SW 1271 (cell line): Measurements from ENCODE around the gene RING1.
A peak's percentile ranks its signal among the peaks of the same experiment; 100 is the strongest.
"Not testable (repeated sequence)": the region's sequence is repeated elsewhere in the genome, so short reads cannot be mapped to it uniquely, and the experiment has no call there.

Experiments used
- DNase-seq, 2 experiments: peaks; one replicate each; lab custom pipeline; 2025; lab: John Stamatoyannopoulos, UW

The RING1 gene

GRCh38 chr6:33206027-33206863, 2.1 kb upstream of the RING1 start:
- no peak for DNase-seq

DNA sequence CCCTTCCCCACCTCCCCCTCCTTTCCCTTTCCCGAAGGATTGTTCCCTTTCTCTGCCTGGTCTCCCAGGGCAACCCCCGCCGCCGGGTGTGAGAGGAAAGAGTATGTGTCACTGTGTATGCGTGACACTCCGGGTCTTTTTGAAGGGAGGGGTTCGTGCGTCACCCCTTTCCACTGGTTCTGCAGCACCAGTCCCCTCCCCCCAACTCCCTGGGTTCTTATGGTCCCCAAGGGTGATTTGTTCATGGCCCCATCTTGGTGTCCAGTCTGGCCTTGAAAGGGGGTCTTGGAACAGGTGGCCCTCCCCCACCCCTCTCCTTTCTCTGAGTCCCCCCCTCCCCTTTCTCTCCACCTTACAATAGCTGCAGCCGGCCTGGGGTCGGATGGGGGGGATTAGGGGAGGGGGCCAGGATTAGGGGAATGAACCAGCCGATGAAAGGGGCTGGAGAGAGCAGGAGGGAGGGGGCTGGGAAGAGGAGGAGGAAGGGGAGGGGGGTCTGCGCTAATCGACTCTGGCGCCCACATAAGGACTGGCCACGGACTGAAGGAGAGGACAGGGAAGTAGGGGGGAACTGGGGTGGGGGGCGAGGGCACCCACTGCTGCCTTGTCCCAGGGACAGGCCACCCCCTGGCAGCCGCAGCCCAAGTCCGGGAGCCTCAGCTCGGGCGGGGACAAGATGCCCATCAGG, 1.3 kb upstream of the RING1 start:
- DNase-seq, result no peak

DNA sequence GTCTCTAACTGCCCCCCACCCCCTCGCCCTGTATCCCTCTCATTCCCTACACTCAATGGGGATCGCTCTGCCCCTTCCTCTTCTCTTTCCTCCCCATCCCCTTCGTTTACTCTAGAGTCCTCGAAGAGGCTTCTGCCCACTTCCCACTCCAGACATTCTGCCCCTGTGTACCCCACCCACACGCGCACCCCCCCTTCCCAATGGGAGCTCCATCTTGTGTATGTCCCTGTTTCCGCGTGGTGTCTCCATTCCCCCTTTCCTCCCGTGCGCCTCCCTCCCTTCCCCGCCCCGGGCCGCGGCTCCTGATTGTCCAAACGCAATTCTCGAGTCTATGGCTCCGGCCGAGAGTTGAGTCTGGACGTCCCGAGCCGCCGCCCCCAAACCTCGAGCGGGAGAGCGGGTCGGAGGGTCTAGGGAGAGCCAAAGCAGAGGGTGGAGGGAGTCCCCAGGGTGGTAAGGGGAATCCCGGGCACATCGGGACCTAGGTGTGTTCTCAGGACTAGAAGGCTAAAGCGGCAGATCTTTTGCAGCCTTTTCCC, 679 bp upstream of the RING1 start:
- DNase-seq, result peak in 1 of 2 experiments; percentile 32

DNA sequence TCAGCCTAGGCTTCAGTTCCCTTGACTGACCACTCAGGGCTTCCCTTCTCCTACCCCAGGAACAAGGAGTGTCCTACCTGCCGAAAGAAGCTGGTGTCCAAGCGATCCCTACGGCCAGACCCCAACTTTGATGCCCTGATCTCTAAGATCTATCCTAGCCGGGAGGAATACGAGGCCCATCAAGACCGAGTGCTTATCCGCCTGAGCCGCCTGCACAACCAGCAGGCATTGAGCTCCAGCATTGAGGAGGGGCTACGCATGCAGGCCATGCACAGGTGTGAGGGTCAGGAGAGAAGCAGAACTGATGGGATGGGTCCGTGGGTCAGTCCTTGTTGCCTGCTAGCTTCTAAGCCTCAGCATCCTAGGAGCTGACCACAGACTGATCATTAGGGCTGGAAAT, 1.6 kb downstream of the RING1 start:
- no peak for DNase-seq

GRCh38 chr6:33211136-33211535, 2.8 kb downstream of the RING1 start:
- no peak for DNase-seq

DNA sequence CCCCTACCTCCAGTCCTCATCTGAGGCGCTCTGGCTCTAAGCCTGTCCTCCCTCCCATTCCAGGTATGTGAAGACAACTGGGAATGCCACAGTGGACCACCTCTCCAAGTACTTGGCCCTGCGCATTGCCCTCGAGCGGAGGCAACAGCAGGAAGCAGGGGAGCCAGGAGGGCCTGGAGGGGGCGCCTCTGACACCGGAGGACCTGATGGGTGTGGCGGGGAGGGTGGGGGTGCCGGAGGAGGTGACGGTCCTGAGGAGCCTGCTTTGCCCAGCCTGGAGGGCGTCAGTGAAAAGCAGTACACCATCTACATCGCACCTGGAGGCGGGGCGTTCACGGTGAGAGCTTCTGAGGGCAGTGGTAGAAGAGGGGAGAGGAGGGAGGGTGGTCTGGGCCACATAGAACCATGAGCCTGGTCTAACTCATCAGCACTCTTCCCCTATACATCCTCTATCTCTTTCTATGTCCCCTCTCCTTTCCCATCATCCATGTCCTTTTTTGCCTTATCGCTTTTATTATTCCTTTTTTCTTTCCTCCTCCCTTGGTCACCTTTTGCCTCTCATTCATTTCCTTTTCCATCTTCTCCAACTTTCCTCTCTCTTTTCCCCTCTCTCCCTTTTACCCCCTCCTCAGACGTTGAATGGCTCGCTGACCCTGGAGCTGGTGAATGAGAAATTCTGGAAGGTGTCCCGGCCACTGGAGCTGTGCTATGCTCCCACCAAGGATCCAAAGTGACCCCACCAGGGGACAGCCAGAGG, 3.5 kb downstream of the RING1 start:
- no peak for DNase-seq

- DNase-seq, result no peak
Observed at GRCh38 chr6:33212857-33213165, 4.5 kb downstream of the RING1 start.

DNA sequence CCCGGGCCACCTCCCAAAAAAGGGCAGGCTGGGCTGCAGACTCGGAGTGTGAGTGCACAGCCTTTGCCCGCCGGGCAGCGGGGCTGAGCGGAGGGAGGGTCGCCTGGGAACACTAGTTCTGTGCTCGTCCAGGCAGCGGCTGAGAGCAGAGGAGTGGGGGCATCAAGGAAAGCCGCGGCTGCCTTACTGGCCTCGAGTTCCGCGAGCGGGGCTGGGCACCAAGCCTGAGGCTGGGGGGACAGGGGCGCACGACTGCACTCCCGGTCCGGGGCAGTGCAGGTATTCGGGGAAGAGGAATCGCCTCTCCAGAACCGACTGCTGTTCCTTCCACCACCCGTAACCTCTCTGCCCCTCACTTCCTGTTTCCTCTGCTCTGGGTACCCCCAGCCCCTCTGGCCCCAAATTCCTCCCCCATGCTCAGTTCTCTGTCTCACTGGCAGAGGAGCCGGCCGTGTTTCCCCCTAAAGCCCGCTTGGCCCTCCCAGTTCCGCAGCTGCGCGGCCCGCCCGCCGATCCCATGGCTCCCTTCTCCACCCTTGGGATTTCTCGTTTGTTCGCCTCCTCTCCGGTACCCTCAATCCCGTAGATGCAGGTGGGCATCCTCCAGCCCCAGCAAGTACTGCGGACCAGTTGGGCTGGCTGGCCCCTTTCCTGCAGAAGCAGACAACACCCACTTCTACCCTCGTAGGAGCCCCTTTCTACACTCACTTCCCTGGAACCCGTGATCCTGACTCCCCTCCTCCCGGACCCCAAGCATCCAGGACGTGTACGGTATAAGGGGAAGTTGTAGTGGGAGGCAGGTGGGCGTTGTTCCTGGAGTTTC, 5.1 kb downstream of the RING1 start:
- DNase-seq, result no peak

GRCh38 chr6:33213989-33214335, 5.7 kb downstream of the RING1 start:
- DNase-seq, result no peak

DNA sequence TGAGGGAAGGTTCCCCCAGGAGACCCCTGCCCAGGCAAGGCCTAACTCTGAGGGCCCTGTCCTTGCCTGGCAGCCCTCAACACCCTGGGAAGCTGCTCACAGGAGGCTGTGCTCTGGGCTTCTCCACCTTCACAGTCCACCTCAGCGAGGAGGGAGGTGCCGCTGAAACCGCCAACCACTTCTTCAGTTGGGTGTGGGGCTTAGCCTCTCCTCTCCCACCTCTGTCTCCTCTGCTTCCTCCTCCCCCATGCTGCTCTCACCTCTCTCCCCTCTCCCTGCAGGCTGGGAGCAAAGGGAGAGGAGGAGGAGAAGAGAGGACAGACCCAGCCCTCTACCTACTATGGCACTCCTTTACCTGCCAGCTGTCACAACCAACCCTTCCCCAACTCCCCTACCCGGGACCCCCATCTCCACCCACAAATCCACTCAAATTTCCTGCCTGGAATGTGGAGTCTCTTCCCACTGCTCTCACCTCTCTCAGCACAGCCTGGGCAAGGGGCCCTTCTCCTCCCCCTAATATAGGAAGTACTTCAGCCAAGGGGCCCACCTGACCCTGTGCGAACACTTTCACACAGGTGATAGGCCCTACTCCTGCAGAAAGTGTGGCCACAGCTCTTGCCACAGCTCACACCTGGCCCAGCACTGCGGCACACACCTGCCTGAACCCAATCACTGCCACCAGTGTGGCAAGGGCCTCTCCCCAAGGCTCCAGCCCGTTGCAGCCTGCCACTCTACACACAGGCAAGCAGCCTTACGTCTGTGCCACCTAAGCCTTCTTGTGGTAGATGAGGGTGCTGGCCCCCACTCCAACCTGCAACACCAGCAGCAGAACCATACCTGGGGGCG, 7.2 kb downstream of the RING1 start:
- DNase-seq, result no peak

GRCh38 chr6:33216117-33216649, 7.9 kb downstream of the RING1 start:
- no peak for DNase-seq

DNA sequence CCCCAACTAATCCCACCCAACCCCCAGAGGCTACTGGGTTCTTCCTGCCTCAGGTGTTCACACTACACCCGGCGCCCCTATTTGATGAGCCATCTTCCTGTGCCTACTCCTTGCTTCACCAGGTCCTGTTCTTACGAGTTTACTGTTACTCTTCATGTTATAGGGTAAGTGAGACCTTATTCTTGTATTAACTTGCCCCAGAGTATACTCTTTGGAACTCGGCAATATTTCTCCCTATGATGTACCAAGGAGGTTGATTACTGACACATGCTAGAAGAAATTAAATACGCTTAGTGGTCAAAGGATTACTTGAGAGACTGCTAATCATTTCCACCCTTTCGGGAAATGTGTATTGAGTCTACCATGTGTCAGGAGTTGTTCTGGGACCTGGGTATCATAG, 8.9 kb downstream of the RING1 start:
- DNase-seq, result no peak

DNA sequence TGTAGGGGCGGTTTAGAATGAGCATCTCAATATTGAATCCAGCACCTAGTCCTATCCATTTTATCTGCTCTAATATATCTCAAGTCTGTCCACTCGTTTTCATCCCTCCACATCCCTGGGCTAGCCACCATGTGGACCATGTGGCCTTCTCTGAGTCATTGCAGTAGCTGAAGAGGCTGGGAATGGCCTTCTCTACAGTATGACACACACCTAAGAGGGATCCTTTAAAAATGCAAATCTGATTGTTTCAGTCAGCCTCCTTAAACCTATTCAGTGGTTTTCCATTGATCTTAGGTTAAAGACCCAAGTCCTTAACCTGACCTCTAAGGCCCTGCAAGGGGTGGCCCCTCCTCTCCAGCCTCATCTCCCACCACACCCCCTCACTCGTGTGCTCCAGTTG, 9.4 kb downstream of the RING1 start:
- no peak for DNase-seq

DNA sequence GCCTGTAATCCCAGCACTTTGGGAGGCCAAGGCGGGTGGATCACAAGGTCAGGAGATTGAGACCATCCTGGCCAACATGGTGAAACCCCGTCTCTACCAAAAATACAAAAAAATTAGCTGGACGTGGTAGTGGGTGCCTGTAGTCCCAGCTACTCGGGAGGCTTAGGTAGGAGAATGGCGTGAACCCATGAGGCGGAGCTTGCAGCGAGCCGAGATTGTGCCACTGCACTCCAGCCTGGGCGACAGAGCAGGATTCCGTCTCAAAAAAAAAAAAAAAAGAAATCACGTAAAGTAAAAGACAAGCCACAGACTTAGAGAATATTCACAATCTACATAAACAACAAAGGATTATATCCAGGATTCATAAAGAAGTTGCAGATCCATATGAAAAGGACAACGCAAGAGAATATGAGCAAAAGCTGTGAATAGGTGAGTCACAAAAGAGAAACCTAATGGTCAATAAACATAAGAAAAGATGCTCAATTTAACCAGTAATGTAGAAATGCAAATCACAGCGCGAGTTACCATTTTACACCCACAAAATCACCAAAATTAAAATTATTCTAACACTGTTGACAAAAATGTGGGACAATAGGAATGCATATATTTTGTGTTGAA, 18.3 kb downstream of the RING1 start:
- not testable (repeated sequence) for DNase-seq

GRCh38 chr6:33235221-33235634, 26.9 kb downstream of the RING1 start:
- DNase-seq, result no peak

GRCh38 chr6:33236328-33236727, 28.0 kb downstream of the RING1 start:
- DNase-seq, result no peak

GRCh38 chr6:33236852-33237251, 28.6 kb downstream of the RING1 start:
- DNase-seq, result no peak

DNA sequence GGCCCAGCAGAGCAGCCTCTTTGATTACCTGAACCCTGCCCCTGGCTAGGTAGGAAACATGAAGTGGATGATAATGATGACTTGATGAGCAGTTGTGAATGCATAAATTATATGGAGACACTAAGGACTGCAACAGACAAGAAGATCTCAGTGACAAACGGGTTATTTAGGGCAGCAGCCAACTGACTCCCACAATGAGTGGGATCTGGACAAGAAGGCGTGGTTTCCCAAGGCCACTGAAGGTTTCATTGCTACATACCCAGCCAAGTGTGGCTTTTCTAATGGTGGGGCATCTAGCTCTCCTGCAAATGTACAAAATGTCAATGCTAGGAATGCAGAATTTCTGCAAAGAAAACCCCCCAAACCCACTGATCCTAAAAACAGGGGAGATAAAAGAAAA, 29.4 kb downstream of the RING1 start:
- no peak for DNase-seq

DNA sequence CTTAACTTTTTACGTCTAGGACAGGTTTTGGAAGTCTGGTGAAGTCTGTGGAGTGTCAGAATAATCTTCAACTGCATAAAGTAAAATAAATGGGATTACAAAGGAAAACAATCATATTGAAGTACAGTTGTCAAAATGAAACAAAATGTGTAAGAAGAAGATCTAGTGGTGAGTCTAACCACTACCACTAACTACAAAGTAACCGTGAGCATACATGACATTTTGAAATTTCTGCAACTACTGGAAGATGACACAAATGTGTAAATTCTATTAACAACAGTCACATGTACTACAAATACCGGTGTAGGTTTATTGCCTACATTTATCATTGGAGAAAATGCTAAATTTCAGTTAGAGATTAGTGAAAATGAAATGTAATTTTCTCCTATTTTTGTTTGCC, 33.7 kb downstream of the RING1 start:
- no peak for DNase-seq

DNA sequence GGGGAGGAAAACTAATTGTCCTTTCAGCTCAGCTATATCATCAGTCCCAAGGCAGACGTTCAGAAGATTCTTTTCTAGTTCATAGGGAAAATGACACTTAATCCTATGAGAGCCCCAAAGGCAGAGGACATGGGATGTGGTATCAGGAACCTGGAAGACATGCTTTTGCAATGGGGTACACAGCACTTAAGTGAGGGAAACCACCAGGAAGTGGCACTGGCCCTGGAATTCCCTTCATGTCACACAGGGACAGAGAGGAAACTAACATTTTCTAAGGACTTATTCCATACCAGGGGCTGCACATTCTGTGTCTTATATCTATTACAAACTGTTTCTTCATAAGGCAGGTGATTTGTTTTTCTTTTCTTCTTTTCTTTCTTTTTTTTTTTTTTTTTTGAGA, 35.2 kb downstream of the RING1 start:
- no peak for DNase-seq
